HEK293T (cell line): ENCODE data around the gene KIF16B.

Experiments
- ARNT ChIP-seq: fragments of 450-650 bp; IDR thresholded peaks from 2 replicates; pipeline ENCODE4 v1.6.1; 2017; ENCODE audit warnings: mild to moderate bottlenecking
- BHLHE40 ChIP-seq: fragments of 450-650 bp; IDR thresholded peaks from 2 replicates; pipeline ENCODE4 v1.6.1; 2016; ENCODE audit warnings: mild to moderate bottlenecking, moderate library complexity, borderline replicate concordance
- CTBP1 ChIP-seq: fragments of 450-650 bp; IDR thresholded peaks from 2 replicates; pipeline ENCODE4 v1.6.1; 2016; ENCODE audit warnings: borderline replicate concordance
- ELF4 ChIP-seq: fragments of 450-650 bp; IDR thresholded peaks from 2 replicates; pipeline ENCODE4 v1.6.1; 2017; ENCODE audit warnings: antibody characterized with exemption
- FOXA1 ChIP-seq: fragments of 450-650 bp; IDR thresholded peaks from 2 replicates; pipeline ENCODE4 v1.6.1; 2016; ENCODE audit warnings: mild to moderate bottlenecking
- FOXM1 ChIP-seq: fragments of 450-650 bp; IDR thresholded peaks from 2 replicates; pipeline ENCODE4 v1.6.1; 2017; ENCODE audit warnings: mild to moderate bottlenecking, borderline replicate concordance
- HDGF ChIP-seq: fragments of 450-650 bp; IDR thresholded peaks from 2 replicates; pipeline ENCODE4 v1.6.1; 2017; ENCODE audit warnings: antibody characterized with exemption, borderline replicate concordance
- SP1 ChIP-seq: fragments of 450-650 bp; IDR thresholded peaks from 2 replicates; pipeline ENCODE4 v1.6.1; 2017
- SUZ12 ChIP-seq: fragments of 450-650 bp; IDR thresholded peaks from 2 replicates; pipeline ENCODE4 v1.6.1; 2016; ENCODE audit warnings: mild to moderate bottlenecking
- ZNF384 ChIP-seq: fragments of 450-650 bp; IDR thresholded peaks from 2 replicates; pipeline ENCODE4 v1.6.1; 2016

GRCh38 chr20:16606468-16607070, 33.3 kb upstream of the KIF16B start:
- TF ChIP-seq ELF4 (no peak), FOXM1 (no peak), BHLHE40 (no peak), ZNF384 (no peak), HDGF (no peak), SP1 (no peak), ARNT (no peak), CTBP1 (no peak), FOXA1 (no peak), SUZ12 (no peak)
